OCI-LY7 (cell line): ENCODE results near the gene TNS3. TPM values are rescaled to one million over a fixed set of nuclear protein-coding genes. Genes with fewer than 3 reads are reported as not detected.
A peak's percentile ranks its signal among the peaks of the same experiment; 100 is the strongest.
"Not testable (repeated sequence)": the region's sequence is repeated elsewhere in the genome, so short reads cannot be mapped to it uniquely, and the experiment has no call there.

Experiments used
- BruUV-seq: library from RNA; stranded (reverse); fragments of 400-500 nt; replicated peaks from 2 replicates; lab custom pipeline; 2021; lab: Mats Ljungman, UMichigan
- CTCF ChIA-PET: fragments of 300-600 bp; sonication (Branson Sonifier 250); formaldehyde crosslinking; loops from one replicate; lab custom pipeline; 2022; ENCODE audit warnings: antibody characterized with exemption; ENCODE audit not compliant: unreplicated experiment; lab: Charles Lee
- POLR2A ChIA-PET: fragments of 300-600 bp; sonication (Branson Sonifier 250); formaldehyde crosslinking; loops from one replicate; lab custom pipeline; 2022; ENCODE audit warnings: antibody characterized with exemption; lab: Charles Lee
- DNase-seq: peaks from one replicate; pipeline ENCODE4 v3.0.0-alpha.2; 2015; ENCODE audit warnings: low spot score
- H2AFZ ChIP-seq: fragments of 200-600 bp; sonication (generic), shearing (Covaris generic); 2 replicates; pipeline ENCODE4 v1.6.1; 2014; ENCODE audit warnings: mild to moderate bottlenecking, antibody characterized with exemption, low read length, moderate library complexity
- H3K27ac ChIP-seq: fragments of 200-600 bp; sonication (generic); 2 replicates; pipeline ENCODE4 v1.5.1; 2014; ENCODE audit warnings: mixed run types, low read depth, mild to moderate bottlenecking, moderate library complexity, low read length, inconsistent platforms; ENCODE audit not compliant: poor library complexity, severe bottlenecking
- H3K36me3 ChIP-seq: fragments of 200-600 bp; sonication (generic); 2 replicates; pipeline ENCODE4 v1.6.1; 2014; ENCODE audit warnings: mild to moderate bottlenecking, antibody characterized with exemption, low read length, moderate library complexity, mixed read lengths; ENCODE audit not compliant: insufficient read depth
- H3K4me1 ChIP-seq: fragments of 200-600 bp; sonication (generic); 2 replicates; pipeline ENCODE4 v1.5.1; 2014; ENCODE audit warnings: mild to moderate bottlenecking, low read length; ENCODE audit not compliant: insufficient read depth, poor library complexity, severe bottlenecking
- H3K4me2 ChIP-seq: fragments of 200-600 bp; sonication (generic); 2 replicates; pipeline ENCODE4 v1.6.1; 2014; ENCODE audit warnings: mild to moderate bottlenecking, low read length
- H3K4me3 ChIP-seq: fragments of 200-600 bp; sonication (generic); 2 replicates; pipeline ENCODE4 v1.5.1; 2014; ENCODE audit warnings: mild to moderate bottlenecking, low read depth, low read length; ENCODE audit not compliant: poor library complexity, severe bottlenecking
- H3K79me2 ChIP-seq: fragments of 200-600 bp; sonication (generic); 2 replicates; pipeline ENCODE4 v1.6.1; 2016; ENCODE audit warnings: low read depth, mild to moderate bottlenecking, low read length, moderate library complexity, mixed read lengths; ENCODE audit not compliant: insufficient read depth
- H3K9me2 ChIP-seq: fragments of 200-600 bp; sonication (generic); 2 replicates; pipeline ENCODE4 v1.6.1; 2016; ENCODE audit warnings: mild to moderate bottlenecking, low read length, mixed read lengths; ENCODE audit not compliant: insufficient read depth
- H3K9me3 ChIP-seq: fragments of 200-600 bp; sonication (generic); 2 replicates; pipeline ENCODE4 v1.6.1; 2014; ENCODE audit warnings: mild to moderate bottlenecking, mixed run types, low read length, mixed read lengths
- H4K20me1 ChIP-seq: fragments of 200-600 bp; sonication (generic); 2 replicates; pipeline ENCODE4 v1.6.1; 2014; ENCODE audit warnings: mild to moderate bottlenecking, antibody characterized with exemption, low read length, moderate library complexity, mixed read lengths; ENCODE audit not compliant: insufficient read depth
- EZH2phosphoT487 ChIP-seq: fragments of 200-600 bp; sonication (generic); IDR thresholded peaks from 2 replicates; pipeline ENCODE4 v1.6.1; 2018; ENCODE audit warnings: low read depth, borderline replicate concordance, mild to moderate bottlenecking, mixed run types, antibody characterized with exemption, low read length, moderate library complexity, mixed read lengths
- intact Hi-C: fragments of 100-400 bp; cut with micrococcal nuclease; formaldehyde crosslinking; loops from one replicate; pipeline ENCODE4 v1.10.0; 2022; ENCODE audit not compliant: unreplicated experiment
- total RNA-seq, 2 experiments: library from RNA; depleted of rRNA in 1 of 2; stranded (reverse); fragments of >200 nt in 1 of 2; shearing (Covaris generic) in 1 of 2; gene quantifications; 2 replicates each; pipeline ENCODE4 v1.2.3, GENCODE V29; 2014 to 2022
- TF ChIP-seq, protein P1 (sequence below): fragments of 200-600 bp; sonication (generic); conservative IDR thresholded peaks from 2 replicates; pipeline ENCODE4 v1.5.1; 2014; ENCODE audit warnings: mild to moderate bottlenecking, antibody characterized with exemption, low read length, moderate library complexity, mixed read lengths

Gene TNS3
- total RNA-seq, 2 experiments from 2014 or later = 9.5 to 42.1 TPM

DNA sequence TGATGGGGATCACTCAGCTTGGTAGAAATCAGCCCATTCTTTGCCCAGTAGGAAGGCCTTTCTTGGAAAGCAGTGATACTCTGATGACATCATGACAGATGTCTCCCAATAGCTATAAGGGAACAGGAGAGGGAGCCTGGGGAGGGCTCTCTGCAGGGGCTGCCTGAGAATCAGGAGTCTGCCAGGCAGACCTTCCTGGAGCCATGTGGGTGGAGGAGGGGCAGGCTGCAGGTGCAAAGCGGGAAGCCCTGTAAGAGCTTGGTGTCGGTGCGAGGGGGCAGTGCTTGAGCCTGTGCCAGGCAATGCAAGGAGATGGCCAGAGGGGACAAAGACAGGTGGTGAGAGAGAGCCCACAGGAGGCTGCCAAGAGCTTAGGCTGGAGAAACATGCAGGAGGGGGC, 5.0 kb upstream of the TNS3 start:
- Histone ChIP-seq H3K36me3 (no peaks in the 10 kb centered on the region), H3K4me1 (peaks cover 49% of the 10 kb centered on the region), H3K4me3 (no peak overlapping the region), H3K27ac (no peak overlapping the region), H3K9me2 (no peaks in the 10 kb centered on the region), H2AFZ (peak overlapping the region; percentile 54; the same call in 1 of the 2 replicates), H3K79me2 (no peaks in the 10 kb centered on the region), H3K9me3 (no peaks in the 10 kb centered on the region; the same call in 1 of the 2 replicates), H3K4me2 (peak overlapping the region; percentile 34), H4K20me1 (no peaks in the 10 kb centered on the region)
- DNase-seq = peak; percentile 68
- ChIA-PET CTCF (interaction anchor here (1.2 kb wide), 1 partner anchor 14 kb away, joined by 5 read pairs; no protein-coding TSS in a partner anchor), POLR2A (interaction anchor here (0.9 to 1.8 kb wide), 4 partner anchors 10 to 133 kb away, joined by 3 to 8 read pairs (median 4); no protein-coding TSS in a partner anchor)
- intact Hi-C loops = no loop called here
- TF ChIP-seq, protein P1, sequence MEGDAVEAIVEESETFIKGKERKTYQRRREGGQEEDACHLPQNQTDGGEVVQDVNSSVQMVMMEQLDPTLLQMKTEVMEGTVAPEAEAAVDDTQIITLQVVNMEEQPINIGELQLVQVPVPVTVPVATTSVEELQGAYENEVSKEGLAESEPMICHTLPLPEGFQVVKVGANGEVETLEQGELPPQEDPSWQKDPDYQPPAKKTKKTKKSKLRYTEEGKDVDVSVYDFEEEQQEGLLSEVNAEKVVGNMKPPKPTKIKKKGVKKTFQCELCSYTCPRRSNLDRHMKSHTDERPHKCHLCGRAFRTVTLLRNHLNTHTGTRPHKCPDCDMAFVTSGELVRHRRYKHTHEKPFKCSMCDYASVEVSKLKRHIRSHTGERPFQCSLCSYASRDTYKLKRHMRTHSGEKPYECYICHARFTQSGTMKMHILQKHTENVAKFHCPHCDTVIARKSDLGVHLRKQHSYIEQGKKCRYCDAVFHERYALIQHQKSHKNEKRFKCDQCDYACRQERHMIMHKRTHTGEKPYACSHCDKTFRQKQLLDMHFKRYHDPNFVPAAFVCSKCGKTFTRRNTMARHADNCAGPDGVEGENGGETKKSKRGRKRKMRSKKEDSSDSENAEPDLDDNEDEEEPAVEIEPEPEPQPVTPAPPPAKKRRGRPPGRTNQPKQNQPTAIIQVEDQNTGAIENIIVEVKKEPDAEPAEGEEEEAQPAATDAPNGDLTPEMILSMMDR = no peak; the same call in 1 of the 2 replicates
- no peak for TF ChIP-seq EZH2phosphoT487
- BruUV-seq = no TSS peak

GRCh38 chr7:47586161-47586670, 4.3 kb upstream of the TNS3 start:
- DNase-seq, intact Hi-C loops, BruUV-seq, CTCF ChIA-PET, H2AFZ ChIP-seq, H3K4me3 ChIP-seq, H3K4me2 ChIP-seq, H3K9me3 ChIP-seq, H4K20me1 ChIP-seq, H3K79me2 ChIP-seq, H3K9me2 ChIP-seq, H3K36me3 ChIP-seq, H3K27ac ChIP-seq: not testable (repeated sequence)
- POLR2A ChIA-PET = interaction anchor here (1.2 to 1.8 kb wide), 3 partner anchors 9 to 15 kb away, joined by 3 to 8 read pairs (median 4); no protein-coding TSS in a partner anchor
- H3K4me1 ChIP-seq = peaks cover 49% of the 10 kb centered on the region

GRCh38 chr7:47584536-47584895, 2.6 kb upstream of the TNS3 start:
- no peak overlapping the region for H3K27ac ChIP-seq
- H4K20me1 ChIP-seq = no peaks in the 10 kb centered on the region
- TF ChIP-seq EZH2phosphoT487 = no peak
- TF ChIP-seq, protein P1 = no peak
- ChIA-PET POLR2A (interaction anchor here (0.7 to 1.4 kb wide), 2 partner anchors 36 to 122 kb away, joined by 3 to 4 read pairs; no protein-coding TSS in a partner anchor), CTCF (no interaction called here)
- no peak overlapping the region for H3K4me2 ChIP-seq
- DNase-seq = no peak
- H2AFZ ChIP-seq = no peak overlapping the region
- no peaks in the 10 kb centered on the region for H3K36me3 ChIP-seq
- intact Hi-C loops = loop anchor here (5.0 kb wide), 4 partner anchors 102 to 432 kb away; no protein-coding TSS in a partner anchor
- no peak overlapping the region for H3K4me3 ChIP-seq
- peaks cover 58% of the 10 kb centered on the region for H3K4me1 ChIP-seq
- peaks cover 14% of the 10 kb centered on the region; the same call in 1 of the 2 replicates for H3K79me2 ChIP-seq
- H3K9me3 ChIP-seq = no peaks in the 10 kb centered on the region; the same call in 1 of the 2 replicates
- BruUV-seq = no TSS peak
- H3K9me2 ChIP-seq = no peaks in the 10 kb centered on the region
